NCI-H1930 (cell line): ENCODE measurements around the gene KRT82.
"Not testable (repeated sequence)": the region's sequence is repeated elsewhere in the genome, so short reads cannot be mapped to it uniquely, and the experiment has no call there.

ENCODE experiments used
- DNase-seq, 2 experiments: peaks; one replicate each; lab custom pipeline; 2025; lab: John Stamatoyannopoulos, UW

The KRT82 gene

DNA sequence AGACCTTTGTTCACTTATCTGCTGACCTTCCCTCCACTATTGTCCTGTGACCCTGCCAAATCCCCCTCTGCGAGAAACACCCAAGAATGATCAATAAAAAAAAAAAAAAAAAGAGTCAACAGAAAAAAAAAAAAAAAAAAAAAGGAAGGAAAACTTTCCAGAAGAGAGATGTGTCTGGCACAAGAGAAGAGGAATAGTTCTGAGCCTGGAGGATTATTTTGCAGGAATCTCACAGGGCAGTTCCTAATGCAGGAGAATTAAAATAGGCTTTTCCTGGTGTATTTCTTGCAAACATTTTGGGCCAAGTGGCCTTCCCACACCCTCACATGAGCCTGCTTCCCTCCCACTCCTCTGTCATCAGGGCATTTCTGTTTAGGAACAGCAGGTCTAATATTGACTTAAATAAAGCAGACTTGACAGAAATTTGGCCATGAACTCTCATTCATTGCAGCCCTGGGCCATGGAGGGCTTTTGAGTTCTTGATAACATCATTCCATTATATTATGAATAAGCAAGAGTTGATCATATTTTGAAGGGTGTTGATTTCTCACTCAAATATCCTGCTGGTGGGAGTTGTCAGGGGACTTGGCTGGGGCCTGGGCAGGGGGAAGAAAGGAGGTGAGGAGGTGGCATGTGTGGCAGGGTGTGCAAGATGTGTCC, 4.6 kb upstream of the KRT82 start:
- DNase-seq, result not testable (repeated sequence)

DNA sequence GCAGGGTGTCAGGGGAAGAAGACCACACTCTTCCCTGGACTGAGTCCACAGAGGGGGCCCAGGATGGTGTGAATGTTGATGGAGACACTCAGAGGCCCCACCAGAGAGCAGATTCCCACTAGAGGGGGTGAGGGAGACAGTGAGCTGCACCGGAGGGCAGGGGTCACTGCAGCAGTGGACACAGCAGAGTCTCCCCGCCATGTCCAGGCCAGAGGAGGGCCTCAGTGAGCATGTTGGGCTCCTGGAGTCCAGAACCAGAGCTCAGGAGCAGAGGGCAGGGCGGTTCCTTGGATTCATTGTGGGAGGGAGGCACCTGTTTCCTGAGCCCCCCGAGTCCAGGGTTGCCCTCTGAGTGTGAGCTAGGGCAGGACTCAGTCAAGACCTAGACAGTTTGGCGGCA, 1.8 kb upstream of the KRT82 start:
- DNase-seq, result no peak

DNA sequence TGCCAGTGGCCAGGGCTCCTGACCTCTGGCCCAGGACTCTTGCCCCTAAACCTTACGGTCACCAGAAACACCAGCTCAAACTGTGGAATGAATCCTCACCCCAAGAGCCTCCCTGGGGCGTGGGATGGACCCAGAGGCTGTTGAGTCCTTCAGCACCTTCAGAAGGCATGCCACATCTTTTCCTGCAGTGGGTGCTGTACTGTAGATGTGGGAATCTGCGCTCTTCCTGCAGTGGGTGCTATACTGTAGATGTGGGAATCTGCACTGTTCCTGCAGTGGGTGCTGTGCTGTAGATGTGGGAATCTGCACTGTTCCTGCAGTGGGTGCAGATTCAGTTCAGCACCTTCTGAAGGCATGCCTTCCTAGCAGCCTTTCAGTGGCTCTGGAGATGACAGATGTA, 1.2 kb downstream of the KRT82 start:
- no peak for DNase-seq

DNA sequence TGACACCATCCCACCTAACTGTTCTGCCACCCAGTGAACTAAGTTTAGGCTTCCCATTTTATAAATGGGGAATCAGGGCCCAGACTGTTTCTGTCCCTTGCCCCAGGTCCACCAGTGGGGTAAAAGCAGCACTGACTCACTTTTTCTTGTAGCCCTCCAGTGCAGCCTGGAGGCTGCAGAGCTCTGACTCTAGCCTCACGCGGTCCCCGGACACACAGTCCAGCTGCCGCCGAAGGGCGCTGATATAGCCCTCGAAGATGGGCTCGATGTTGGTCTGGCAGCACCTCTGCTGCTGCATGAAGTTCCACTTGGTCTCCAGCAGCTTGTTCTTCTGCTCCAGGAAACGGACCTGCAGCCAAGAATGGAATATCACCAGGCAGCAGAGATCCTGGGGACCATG, 2.6 kb downstream of the KRT82 start:
- DNase-seq, result no peak

DNA sequence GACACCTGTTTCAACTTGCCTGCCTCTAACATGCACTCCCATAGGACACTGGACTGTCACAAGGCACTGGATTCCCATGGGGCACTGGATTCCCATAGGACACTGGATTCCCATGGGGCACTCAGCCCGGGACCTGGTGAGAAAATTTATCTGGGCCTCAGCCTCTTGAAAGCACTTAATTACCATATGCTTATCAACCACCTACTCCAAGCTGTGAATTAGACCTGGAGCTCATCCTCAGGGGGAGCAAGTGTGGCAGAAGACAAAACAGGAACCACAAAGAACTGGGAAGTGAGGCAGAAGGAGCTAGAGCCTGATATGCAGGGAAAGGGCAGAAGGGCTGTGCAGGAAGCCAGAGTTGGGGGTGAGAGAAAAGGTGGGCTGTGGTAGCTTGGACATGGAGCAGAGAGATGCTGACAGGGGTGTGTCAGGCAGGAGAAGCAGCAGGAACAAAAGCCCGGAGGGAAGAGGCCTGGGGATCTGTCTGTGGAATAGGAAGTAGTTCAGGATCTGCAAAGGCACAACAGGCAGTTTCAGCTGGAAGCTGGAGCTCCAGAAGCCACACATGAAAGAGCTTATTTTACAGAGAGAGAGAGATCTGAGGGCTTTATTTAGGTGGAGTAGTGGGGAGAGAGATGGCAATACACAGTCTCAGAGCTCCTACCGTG, 3.1 kb downstream of the KRT82 start:
- DNase-seq, result no peak

DNA sequence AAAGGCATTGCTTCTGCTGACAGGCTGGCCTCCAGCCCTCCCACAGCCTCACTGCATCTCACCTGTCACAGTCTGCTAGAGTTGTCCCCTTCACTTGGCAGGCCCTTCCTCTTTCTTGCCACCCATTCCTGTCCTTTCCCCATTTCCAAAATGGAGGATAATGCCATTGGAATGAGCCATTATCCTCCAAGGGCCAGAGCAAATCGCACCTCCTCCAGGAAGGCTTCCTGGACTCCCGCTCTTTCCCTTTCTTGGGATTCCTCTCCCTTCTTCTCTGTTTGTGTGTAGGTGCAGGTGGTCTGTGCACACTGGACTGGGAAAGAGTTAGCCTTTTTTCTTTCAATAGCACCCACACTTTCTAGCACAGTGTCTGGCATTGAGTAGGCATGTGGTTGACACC, 3.8 kb downstream of the KRT82 start:
- DNase-seq, result no peak

DNA sequence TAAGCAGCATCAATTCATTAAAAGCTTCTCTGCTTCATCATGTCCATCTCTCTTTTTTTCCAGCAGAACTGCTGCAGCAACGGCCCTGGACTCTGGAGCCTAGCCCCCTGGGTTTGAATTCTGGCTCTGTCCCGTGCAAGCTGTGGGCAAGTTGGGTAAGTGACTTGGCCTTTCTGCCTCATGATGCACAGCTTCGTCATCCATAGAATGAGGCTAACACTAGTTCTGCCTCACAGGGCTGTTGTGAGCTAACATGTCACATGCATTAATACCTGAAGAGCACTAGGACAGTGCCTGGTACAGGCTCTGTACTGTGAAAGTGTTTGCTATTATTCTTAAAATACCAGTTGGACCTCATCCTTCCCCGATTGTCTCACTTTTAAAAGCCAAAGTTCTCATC, 4.2 kb downstream of the KRT82 start:
- DNase-seq, result no peak

DNA sequence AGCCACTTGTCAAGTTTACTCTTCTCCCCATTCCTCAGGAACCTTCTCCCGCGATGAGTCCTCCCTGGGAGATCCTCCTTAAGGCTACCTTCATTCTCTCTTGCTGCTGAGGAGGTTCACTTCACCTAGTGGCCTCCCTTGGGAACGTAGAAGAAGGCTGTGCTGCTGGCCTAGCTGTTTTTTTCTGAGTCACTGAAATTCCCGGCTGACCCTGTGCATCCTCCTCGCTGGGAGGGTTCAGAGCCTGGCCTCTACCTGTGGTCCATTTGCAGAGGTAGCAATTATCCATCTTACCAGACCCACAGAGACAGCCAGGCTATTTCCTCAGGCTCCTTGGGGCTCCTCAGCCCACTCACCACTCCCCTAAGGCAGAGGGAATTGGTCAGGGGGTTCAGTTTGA, 4.6 kb downstream of the KRT82 start:
- no peak for DNase-seq

DNA sequence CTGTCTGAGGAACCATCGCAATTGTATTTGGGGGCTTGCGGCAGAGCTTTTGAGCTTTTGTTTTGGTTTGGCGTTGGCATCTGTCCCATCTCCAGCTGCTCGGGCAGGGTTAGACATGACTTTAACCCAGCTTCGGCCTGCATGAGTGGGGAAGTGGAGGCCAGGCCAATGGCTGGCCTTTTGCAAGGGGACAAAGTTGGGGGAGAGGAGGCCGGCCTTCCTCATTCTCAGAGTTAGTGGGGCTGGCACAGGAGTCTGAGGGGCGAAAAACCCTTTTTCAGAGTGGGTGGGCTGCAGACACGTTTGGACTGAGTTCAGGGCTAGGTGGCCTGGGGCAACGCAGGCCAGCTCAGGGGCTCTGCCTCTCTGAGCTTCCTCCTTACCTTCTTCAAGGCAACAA, 5.2 kb downstream of the KRT82 start:
- DNase-seq, result no peak

DNA sequence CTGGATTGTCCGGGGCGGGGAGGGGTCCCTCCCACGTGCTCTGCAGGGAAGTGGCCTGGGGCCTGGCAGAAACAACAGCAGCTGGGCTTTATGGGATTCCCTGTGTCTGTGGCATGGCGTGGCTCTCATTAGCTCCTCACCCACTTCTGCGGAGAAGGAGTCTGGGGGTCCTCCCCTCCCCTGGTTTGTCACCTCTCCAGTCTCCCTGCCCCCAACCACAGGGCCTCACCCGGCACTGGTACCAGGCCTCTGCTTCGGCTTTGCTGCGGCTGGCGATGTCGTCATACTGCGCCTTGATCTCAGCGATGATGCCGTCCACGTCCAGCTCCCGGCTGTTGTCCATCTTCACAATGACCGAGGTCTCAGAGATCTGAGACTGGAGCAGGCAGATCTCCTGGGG, 6.4 kb downstream of the KRT82 start:
- DNase-seq, result no peak

DNA sequence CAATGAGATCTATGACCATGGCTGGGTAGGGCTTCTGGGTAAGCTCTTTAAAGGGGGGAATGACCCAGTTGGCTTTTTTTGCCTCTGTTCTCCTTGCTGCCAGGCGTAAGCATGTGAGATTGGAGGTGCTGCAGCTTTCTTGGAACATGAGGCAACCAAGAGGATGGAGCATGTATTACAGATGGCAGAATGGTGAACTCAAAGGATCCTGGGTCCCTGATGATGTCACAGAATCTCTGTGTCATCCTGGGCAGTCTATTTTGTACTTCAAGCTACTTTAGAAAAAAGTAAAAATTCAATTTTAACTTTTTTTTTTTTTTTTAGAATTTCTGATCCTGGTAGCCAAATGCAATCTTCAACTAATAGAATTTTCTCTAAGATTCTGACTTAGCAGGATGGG, 8.0 kb downstream of the KRT82 start:
- no peak for DNase-seq

DNA sequence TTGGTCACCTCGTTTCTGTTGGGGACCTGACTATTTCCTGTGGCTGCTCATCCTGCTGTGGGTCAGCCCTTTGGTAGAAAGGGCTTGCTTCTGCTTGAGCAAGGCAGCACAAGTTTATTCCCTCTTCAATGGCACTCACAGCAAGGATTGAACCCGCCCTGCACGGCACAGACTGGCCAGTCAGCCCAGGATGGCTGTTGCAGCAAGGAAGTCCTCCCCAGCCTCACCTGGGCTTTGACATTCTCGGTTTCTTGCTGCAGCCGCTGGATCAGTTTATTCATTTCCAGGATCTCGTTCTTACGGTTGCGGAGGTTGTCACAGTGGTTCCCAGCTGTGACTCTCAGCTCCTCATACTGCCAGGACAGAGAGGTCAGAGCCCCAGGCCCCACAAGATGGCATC, 9.5 kb downstream of the KRT82 start:
- no peak for DNase-seq

DNA sequence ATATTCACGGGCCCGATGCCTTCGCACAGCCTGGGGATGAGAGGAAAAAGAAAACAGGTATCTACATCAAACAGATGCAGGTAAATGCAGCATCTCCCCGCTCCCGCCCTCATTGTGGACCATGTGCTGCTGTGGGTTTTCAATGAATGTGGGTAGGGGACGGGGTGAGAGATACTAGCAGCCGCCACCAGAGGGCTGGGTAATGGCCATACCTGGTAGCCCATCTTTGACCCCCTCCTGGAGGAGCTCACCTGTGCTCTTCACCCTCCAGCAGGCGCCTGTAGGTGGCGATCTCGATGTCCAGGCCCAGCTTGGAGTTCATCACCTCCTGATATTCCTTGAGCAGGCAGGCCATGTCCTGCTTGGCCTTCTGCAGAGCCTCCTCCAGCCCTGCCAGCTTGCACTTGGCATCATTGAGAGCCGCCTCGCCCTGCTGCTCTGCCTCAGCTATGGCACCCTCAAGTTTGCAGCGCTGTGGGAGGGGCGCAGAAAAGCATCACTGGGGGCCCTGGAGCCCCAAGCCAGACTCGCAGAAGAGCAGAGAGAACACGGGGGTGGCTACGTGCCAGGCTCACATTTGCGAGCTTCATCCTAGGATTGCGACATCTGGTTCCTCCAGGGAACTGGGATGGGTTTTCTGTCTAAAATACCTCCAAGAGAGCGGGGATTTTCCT, 10.2 kb downstream of the KRT82 start:
- peak; percentile 26 to 35 for DNase-seq

DNA sequence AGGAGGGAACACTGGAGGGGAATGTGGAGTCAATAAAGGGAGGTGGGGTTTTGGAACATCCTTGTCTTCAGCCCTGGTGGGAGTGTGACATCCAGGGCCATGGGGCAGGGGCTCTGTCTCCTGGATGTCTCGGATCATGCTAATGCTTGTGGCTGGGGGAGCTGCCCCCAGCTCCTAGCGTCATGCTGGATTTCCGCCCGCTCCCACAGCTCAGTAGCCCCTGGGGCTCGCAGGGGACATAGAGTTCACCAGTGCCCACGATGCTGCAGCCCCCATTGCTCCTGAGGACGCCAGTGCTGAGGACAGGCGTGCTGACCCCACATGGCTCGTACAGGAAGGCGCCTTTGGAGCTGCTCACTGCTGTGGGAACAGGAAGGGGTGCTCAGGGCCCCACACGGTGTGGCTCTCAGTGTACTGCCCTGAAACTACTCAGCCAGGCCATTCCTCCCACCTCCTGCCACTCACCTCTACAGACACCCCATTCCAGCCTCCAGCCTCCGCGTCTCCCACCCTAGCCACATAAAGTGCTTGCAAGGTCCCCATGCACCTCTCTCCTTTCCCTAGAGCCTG, 11.2 kb downstream of the KRT82 start:
- DNase-seq, result no peak

DNA sequence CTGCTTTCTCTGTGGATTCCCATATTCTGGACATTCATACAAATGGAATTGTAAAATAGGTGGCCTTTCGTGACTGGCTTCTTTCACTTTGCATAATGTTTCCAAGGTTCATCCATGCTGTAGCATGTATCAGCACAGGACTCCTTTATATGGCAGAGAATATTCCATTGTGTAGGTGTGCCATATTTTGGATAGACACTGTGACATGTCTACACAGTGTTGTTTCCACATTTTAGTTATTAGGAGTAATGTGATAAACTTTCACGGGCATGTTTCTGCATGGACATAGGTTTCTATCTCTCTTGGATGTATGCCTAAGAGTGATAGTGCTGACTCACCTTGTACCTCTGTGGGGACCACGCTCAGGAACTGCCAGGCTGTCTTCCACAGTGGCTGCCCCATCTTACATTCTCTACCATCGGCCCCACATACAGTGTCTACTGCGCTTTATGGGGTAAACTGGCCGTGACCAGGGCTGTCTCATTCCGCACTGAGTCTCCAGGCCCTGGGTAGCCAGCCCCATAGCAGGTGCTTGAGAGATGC, 13.6 kb downstream of the KRT82 start:
- no peak for DNase-seq

DNA sequence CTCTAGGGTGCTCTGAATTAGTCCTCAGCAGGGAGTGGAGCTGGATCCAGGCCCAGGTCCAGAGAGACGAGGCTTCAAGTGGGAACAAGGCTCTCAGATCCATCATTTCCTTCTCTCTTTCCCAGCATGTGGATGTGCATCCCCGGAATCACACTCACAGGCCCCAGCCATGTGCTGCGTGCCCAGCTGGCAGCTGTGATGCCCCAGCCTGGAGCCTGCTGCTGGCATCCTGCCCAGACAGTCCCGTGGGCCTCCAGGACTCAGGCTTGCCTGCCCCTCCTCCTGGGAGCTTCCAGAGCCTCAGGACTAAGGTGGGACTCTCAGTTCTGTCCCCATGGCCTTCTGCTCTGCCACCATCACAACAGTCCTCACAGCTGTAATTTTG, 14.5 kb downstream of the KRT82 start:
- DNase-seq, result no peak

DNA sequence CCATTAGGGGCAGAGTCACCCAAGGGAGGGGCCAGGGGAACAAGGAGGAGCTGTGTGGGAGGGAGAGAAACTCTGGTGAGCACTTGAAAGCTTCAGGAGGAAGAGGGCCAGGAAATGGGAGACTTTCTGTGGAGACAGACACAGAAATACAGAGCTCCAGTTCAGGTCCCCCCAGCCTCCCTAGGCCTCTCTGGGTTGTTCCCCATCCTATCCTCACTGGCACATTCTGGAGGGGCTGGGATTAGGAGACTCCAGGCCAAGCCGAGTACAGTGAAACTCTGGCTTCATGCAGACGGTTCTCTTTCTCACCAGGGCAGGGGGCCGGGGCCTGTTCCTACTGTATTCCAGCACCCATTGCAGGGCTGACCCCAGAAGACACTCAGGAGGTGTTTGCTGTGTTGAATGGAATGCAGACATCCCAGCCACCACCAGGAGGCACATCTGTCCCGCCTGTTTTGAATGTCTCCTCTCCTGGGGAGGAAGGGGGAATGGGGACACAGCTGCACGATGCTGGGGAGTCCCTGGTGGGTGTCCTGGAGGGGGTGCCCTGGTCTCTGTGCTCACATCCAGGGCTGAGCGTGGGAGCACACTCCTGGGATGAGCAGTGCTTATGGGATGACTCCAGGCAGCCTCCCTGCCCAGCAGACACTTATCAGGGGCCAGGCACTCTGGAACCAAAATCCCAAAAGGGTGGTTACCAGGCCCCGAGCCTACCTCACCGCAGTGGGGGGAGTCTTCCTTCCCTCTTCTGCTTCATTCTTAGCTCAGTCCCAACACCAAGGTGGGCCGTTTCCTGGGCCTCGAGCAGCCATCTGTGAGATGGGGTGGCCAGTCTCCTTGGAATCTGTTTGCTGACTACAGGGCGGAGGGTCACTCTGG, 15.2 kb downstream of the KRT82 start:
- DNase-seq, result no peak

DNA sequence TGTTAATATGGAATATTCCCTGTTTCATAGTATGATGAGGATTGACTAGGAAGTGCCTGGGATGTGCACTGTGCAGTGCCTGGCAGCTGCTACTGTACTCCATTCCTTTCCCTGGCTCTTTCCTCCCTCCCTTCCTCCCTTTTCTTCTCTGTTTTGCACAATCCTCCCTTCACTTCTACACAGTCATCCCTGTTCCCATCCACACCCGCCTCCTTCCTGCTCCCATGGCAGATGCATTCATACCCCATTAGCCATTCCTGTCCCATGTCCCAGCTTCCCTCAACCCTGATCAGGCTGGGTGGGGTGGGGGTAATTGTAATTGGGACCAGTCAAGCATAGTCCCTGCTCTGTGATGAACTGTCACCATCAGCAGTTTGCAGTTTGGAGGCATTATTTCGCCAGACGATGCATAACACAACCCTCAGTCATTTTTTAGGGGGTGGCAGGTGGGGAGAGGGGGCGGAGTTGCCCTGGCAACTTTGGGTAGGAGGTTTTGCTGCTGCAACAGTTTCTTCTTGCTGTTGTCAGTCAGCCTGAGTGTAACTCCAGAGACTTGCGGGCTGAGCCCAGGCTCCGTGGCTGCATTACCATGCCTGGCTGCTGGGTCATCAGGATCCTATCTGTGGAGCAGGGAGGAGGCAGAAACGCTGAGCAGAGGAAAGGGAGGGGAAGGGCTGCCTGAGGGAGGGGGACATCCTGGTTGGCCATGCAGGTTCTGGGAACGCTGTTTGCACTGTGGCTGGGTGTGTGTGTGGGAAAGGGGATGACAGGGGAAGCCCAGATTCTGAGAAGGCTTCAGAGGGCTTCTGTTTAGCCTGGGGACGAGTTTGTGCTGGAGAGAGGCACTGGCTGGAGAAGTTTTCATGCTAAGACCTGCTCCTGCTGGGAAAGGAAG, 16.6 kb downstream of the KRT82 start:
- no peak for DNase-seq

DNA sequence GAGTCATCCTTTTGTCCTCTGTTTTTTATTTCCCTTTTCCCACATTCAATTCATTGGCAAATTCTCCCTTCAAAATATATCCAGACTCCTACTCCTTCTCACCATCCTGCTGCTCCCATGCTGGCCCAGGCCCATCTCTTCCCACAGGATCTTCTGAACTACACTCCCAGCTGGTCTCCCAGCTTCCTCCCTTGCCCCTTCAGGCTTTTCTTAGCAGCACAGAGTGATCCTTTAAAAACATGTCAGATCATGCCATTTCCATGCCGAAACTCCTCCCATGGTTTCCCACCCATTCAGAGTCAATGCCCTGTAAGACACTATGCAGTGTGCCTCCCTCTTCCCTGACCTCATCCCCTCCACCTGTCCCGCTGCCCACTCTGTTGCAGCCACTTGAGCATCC, 18.3 kb downstream of the KRT82 start:
- DNase-seq, result no peak

DNA sequence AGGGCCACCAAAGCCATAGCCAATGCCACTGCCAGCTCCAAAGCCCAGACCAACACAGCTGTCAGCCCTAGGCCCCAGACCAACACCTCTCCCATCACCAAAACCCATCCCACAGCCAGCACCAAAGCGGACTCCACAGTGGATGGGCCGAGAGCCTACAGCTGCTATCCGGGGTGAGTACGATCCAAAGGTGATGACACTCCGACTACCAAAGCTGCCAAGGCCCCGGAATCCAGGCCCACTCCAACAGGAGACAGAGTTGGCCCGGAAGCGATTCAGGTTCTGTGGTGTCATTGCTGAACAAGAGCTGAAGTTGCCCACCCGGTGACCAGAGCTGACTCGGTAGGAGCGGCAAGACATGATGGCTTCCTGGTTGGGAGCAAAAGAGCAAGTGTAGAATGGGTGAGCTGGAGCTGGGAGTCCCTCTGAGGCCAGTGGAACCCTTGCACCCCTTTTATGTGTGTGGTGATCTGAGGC, 20.9 kb downstream of the KRT82 start, which contains the start of gene KRT84:
TSS of gene KRT84 (minus strand) at position 427 of the 477 bp plus-strand sequence. CDS start at position 360, 67 bp downstream.
- DNase-seq, result no peak

DNA sequence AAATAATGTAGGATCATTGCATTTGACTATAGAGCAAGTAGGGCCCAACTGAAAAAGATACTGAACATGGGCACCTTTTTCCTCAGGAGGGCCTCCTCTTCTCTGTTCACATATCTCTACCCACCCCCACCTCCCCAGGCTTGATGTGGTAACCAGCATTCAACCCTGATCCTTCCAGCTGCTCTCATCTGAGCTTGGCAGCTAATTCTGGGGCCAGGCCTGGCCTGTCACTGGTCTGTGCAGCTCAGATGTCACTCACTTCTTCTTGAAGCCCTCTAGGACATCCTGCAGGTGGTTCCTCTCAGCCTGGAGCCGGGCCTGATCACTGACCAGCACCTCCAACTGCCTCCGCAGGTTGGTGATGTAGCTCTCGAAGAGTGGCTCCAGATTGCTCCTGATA, 22.8 kb downstream of the KRT82 start:
- DNase-seq, result no peak
